H1 (cell line): ENCODE measurements around the gene OR4X2.

Experiments used
- GABPA ChIP-seq: IDR thresholded peaks from 2 replicates; pipeline ENCODE4 v1.6.1; 2011; ENCODE audit warnings: mild to moderate bottlenecking, low read length, moderate library complexity, borderline replicate concordance; ENCODE audit not compliant: insufficient read depth
- MAFK ChIP-seq: IDR thresholded peaks from 2 replicates; pipeline ENCODE4 v1.6.1; 2012; ENCODE audit warnings: low read depth, mild to moderate bottlenecking, improper control_type of control experiment, low read length
- POLR2AphosphoS5 ChIP-seq: IDR thresholded peaks from 2 replicates; pipeline ENCODE4 v1.6.1; 2011; ENCODE audit warnings: low read depth, low read length
- TF ChIP-seq, protein P1 (sequence below): IDR thresholded peaks from 2 replicates; pipeline ENCODE4 v1.6.1; 2012; ENCODE audit warnings: inconsistent platforms
- TF ChIP-seq, protein P2 (sequence below), 3 experiments: IDR thresholded peaks; 1 replicate in 2 of 3; 2 replicates in 1 of 3; pipeline versions ENCODE4 v1.5.1 to v1.6.1; 2011; ENCODE audit warnings: low read length in 3 of 3, mild to moderate bottlenecking in 3 of 3, inconsistent platforms in 2 of 3, low read depth in 1 of 3, moderate library complexity in 1 of 3; ENCODE audit not compliant: insufficient read depth in 1 of 3; ENCODE audit errors: control extremely low read depth in 1 of 3

DNA sequence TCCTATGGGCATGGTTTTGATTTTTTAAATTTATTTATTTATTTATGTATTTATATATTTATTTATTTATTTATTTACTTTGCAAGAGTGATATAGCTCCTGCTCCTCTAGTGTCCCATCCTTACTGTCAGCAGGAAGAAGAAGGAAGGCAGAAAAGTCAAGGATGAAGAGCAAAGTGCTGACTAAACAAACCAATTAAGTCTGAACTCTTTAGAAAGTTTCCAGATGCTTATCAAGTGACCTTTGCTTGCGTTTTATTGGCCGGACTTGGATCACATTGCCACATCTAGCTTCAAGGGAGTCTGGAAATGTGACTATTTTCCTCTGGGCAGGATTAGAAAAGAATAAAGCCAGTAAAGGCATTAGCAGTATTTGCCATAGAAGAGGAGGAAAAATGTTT is 37.0 kb upstream of the OR4X2 start:
- TF ChIP-seq POLR2AphosphoS5 (no peak), GABPA (no peak), MAFK (no peak)
- TF ChIP-seq, protein P1, sequence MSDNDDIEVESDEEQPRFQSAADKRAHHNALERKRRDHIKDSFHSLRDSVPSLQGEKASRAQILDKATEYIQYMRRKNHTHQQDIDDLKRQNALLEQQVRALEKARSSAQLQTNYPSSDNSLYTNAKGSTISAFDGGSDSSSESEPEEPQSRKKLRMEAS, result no peak
- TF ChIP-seq, protein P2, sequence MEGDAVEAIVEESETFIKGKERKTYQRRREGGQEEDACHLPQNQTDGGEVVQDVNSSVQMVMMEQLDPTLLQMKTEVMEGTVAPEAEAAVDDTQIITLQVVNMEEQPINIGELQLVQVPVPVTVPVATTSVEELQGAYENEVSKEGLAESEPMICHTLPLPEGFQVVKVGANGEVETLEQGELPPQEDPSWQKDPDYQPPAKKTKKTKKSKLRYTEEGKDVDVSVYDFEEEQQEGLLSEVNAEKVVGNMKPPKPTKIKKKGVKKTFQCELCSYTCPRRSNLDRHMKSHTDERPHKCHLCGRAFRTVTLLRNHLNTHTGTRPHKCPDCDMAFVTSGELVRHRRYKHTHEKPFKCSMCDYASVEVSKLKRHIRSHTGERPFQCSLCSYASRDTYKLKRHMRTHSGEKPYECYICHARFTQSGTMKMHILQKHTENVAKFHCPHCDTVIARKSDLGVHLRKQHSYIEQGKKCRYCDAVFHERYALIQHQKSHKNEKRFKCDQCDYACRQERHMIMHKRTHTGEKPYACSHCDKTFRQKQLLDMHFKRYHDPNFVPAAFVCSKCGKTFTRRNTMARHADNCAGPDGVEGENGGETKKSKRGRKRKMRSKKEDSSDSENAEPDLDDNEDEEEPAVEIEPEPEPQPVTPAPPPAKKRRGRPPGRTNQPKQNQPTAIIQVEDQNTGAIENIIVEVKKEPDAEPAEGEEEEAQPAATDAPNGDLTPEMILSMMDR (IDR thresholded peaks at IDR 0.05; ENCODE audit: control extremely low read depth in 1 of 3, insufficient read depth in 1 of 3, low read depth in 1 of 3, low read length in 3 of 3), result no peak
